HG02870 (cell line): Measurements from ENCODE around the gene OSBPL3.
"Not testable (repeated sequence)": the region's sequence is repeated elsewhere in the genome, so short reads cannot be mapped to it uniquely, and the experiment has no call there.

Experiments used
- ATAC-seq: cut with Tn5 transposase; IDR thresholded peaks from one replicate; pipeline ENCODE4 v1.9.1; 2021; ENCODE audit warnings: mild to moderate bottlenecking, moderate library complexity; ENCODE audit not compliant: unreplicated experiment

OSBPL3 gene

DNA sequence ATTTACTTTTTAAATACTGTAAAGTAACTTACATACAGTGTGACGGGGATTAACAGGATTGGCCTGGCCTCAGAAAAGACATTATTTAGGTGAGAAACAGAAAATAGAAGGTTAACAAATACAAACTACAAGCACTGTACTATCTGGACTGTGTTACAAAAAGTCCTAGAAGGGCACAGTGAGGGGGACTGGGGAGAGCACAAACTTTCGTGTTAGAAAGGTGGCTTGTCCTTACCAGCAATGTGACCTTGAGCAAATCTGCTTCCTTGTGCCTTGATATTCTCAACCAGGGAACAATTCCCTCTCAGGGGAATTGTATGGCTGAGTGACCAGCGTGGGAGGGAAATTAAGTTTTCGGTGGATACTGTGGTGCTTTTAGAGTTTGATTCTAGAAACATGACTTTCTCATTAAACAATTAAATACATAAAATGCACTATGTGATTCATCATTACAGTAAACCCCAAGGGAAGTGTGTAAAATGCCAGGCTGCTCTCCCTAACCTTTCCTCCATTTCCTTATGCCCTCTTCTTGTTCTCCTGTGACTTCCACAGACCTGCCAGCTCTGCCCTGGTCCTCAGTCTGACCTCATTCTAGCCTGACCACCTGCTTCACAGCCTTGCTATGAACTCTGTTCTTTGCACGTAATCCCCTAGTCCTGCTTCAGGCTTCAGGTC, 57.7 kb downstream of the OSBPL3 start:
- ATAC-seq: no peak

DNA sequence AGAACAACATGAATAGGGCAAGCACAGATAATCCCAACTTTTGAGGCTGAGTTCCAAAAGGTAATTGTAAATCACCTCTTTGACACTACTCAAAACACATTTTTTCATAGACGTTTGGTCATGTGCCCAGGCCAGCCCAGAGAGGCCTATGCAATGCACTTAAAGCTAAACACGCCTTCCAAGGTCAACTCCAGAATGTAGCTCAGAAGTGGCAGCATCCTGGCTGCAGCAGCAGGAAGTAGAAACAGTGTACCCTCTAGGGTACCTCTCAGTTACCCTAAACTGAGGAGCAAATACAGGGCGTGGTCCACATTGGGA, 58.7 kb downstream of the OSBPL3 start:
- no peak for ATAC-seq

DNA sequence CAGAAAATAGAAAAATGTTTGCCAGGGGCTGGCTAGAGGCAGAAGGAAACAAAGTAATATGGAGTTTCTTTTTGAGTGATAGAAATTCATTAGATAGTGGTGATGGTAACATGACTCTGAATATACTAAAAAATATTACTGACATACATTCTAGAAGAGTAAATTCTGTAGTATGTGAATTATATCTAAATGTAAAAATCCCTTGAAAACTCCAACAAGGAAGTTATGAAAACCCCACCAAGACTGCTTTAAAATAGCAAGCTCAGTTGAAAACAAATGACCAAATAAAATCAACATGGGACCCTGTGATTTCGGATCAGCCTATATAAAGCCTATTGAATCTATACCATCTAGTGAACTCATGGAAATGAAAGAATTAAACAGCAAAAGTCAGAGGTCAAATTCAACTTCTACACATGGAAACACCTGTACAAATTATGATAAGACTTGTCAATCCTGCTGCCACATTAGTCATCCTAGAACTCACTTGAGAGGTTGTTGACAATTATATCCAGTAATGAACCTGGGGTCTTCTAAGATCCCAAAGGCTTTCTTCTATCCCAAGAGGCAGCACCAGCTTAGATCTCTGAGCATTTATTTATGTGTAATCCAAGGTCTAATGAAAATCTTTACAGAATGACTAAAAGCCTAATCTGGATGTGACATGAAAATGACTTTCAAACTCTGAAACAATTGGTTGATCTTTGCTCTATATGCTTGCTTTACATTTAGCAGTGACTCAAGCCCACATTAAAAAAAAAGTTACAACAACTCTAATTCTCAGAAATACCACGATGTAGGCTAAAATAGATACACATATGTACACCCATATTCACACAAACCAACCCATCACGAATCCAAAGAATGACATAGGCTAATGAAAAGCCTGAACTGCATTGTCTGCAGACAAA, 59.3 kb downstream of the OSBPL3 start:
- no peak for ATAC-seq

DNA sequence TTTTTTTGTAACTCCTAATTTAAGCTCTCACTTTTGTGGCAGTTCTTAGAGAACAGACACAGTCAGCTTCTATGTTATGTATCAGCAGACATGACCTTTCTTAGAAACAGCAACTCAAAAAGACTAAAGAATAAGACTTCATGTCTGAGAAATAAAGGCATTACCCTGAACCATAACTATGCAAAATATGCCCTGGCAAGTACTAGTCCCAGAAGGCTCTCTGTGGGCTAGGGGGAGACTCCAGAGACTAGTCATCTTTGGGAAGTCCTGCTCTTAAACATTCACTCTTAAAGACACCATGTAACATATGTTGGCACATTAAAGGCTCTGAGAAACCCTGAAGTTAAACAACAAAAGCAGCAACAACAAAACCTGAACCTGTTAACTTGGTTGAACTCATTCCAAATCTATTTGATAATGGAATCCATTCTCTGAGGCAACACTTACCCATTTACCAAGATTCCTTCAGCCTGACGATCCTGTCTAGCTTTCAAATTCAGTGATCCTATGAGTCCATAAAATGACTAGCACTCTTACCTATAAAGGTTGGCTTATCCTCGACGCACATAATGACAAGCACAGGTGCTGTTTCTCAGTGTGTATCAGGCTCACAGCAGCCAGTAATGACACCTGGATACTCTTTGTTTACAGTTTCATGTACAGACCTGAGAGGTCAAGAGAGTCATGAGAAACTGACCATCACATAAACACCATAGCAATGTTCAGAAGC, 62.3 kb downstream of the OSBPL3 start:
- no peak for ATAC-seq

DNA sequence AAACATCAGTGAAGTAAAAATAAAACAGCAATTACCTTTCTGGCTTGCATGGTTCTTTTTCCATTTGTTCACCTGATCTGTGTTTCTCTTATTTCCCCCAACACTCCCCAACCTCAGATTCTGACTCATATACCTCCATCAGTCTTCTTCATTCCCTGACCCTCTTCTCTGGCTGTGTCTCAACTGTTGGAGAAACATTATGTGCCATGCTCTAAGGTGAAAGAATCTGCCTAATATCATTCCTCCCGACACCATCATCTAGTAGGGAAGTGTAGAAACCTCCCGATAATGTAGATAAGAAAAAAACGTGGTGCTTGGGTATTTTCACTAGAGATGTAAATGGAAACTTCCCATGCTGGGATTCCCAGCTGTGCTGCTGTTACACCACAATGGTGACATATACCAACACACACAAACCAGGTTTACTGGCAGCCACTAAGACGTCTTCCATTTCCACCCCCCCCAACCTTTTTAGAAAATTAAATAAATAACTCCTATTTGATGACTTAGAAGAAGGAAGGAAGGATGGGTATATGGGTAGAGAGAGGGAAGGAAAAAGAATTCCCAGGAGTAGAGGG, 63.4 kb downstream of the OSBPL3 start:
- ATAC-seq: no peak

DNA sequence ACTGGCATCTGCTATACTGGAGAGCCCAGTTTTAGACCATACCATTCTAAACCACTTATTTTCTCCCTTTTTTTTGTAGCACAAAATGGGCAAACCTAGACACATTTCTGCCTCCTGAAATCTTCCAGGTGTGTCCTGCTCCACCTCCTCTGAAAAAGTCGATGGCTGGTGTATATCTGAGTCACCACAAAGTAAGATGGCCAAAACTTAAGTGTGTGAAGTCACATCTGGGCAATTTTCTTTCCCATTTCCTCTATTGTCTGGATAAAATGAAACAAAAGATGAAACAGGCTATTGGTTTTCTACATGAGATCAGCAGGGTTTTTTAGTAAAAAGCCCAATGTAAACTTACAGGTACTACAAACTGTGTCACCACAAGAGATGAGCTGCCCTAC, 65.5 kb downstream of the OSBPL3 start:
- ATAC-seq: no peak

DNA sequence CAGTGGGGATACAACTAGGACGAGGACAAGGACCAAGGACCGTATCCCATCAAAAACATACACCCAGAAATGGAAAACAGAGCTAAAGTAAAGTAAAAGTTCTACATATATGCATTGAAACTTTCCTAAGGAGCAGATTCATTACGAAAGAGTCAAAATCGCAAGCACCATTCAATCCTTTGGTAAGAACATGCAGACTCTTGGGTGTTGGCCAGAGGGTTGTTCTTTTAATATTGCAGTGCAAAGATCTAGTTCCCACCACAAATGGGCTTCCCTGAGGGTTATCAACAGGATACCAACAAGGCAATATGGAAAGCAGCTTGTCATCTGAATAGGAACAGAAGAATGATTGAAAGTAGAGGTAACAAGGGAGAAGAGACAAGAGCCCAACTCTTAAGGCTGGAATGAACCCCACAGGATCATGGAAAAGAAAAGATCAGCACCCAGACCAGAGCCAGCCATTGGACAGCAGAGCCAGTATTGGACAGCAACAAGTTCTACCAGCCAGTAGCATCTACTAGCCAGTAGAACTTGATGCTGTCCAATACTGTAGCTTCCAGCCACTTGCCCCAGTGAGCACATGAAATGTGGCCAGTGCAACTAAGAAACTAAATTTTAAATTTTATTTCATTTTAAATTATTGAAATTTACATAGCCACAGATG, 66.0 kb downstream of the OSBPL3 start:
- no peak for ATAC-seq

DNA sequence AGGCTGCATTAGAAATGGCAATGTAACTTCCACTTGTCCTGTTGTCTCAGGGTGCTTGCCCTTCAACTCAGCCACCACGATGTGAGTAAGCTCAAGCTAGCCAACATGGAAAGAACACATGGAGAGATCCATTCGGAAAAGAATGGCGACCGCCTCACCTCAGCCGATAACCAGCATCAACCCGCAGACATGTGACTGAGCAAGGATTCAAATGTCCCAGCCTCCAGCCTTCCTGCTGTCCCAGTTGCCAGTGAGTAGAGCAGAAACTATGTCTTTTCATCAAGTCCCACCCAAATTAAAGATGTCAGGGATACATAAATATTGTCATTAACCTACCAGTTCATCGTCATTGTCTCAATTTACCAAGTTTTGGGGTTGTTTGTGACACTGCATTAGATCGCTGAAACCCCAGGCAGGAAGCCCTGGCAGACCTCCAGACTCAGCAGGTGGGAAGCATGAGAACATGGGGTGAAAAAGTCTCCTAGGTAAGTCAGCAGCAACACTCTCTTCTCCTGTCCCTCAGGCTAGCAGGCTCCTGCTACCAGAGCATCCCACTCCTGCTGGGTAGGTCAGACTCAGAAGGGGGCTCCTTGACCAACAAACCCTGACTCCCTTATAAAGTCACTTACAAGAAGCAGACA, 67.0 kb downstream of the OSBPL3 start:
- no peak for ATAC-seq

DNA sequence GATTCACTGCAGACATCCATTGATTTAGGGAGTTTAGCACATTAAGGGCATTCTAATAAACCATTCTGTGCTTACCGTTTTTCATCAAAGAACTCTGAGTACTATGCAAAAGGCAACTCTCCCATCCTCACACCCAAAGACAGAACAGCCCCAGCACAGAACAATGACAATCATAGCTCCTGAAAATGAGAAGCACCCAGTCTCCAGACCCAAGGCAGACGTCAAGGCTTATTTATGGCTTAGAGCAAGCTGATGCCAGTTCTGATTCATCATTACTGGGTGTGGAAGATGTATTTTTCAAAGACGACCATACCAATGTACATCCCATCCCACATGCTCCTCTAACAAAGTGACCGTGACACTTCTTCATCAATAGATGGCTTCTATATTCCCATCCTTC, 67.6 kb downstream of the OSBPL3 start:
- ATAC-seq: no peak

DNA sequence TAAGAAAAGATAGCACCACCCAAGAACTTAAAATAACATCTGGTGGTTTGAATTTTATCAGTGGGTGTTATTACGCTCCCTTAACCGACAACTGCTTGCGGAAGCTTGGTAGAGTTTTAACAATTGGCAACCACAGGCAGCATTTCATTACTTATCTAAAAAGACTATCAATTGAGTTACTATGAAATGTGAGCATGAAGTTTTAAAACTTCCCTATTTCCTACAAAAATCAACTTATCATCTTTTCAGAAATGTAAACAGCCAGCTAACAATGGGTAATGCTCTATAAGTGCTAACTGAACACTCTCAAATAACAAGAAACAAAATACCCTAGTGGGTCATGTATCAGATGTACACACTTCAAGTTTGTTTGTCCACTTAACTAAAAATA, 68.8 kb downstream of the OSBPL3 start:
- ATAC-seq: no peak

DNA sequence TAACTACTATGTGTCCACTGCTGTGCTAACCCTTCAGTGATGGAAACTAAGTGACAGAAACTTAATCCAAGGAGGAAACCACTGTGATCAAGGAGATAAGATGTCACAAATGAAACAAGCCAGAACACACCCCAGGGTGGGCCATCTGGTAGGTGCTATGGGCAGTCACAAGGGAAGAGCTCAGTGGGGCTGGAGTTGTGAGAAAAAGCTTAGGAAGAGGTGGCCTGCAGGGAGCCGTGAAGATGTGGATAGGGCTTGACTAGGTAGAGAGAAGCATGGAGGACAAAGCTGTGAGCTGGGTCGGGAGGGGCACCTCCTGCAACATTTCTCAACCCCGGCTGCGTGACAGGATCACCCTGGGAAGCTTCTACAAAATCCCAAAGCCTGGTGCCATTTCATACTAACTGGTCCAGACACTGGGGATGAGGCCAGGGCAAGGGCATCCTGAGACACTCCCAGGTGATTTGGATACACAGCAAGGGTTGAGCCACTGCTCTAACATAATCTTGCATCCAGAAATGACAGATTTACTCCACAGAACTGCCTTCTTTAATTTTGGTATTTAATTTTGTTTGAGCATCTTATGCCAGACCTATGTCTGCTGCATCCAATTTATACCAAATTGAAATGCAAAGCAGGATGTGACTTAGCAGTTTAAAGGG, 69.3 kb downstream of the OSBPL3 start:
- ATAC-seq: no peak

DNA sequence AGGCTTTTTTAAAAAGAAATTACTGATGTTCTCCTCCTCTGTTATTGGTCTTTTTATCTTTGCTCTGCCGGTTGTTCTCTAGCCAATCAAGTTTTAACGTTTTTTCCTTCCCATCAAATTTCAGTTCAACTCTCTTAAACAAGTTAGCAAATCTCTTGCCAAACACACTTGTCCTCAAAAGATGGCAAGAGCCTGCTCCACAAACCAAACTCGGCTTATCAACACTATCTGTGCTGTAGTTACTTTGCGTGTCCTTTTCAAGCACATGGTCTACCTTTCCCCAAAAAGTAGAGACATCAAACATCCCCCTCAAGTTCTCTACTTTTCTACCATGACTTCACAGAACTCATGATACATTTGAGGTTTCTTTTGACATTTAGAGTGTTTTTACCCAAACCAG, 71.3 kb downstream of the OSBPL3 start:
- ATAC-seq: no peak

DNA sequence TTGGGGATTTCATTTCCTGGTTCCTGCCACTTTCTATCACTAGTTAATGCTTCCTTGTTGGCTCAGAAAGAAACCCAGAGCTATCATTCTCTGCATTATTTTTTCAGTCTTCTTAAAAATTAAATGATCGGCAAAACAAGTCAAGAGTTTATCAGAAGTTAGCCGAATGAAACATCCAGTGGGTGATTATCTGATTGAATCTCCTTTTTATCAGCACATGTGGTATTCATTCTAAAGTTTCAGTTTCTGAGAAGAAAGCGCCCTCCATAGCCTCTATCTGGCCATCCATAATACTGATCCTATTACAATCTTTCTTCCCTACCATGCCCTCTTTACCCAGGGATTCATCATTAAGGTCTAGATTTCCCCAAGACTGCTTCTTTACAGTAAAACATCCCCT, 71.8 kb downstream of the OSBPL3 start:
- ATAC-seq: no peak

DNA sequence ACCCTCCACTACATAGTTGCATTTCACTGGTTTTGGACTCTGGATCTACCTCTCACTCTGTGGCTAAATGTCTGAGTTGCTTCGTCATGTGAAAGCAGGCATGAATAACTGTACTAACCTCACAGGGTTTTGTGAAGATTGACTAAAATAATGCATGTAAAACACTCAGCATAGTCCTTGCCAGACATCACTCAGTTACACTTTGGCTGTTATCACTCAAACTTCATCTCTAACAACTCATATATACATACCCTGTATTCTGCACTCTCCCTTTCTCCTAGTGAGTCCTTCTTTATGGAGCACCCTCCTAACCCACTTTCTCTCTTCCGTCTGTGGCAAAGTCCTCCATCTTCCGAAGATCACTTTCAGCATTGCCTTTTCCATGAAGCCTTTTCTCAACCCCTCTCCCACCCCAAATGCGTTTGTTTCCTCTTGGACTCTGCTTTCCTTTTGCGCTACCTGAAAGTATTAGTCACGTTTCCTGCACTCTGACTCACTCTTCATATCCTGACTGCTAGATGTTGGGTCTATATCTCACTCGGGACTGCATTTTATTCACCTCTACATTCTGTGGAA, 72.6 kb downstream of the OSBPL3 start:
- peak; percentile 67 for ATAC-seq

DNA sequence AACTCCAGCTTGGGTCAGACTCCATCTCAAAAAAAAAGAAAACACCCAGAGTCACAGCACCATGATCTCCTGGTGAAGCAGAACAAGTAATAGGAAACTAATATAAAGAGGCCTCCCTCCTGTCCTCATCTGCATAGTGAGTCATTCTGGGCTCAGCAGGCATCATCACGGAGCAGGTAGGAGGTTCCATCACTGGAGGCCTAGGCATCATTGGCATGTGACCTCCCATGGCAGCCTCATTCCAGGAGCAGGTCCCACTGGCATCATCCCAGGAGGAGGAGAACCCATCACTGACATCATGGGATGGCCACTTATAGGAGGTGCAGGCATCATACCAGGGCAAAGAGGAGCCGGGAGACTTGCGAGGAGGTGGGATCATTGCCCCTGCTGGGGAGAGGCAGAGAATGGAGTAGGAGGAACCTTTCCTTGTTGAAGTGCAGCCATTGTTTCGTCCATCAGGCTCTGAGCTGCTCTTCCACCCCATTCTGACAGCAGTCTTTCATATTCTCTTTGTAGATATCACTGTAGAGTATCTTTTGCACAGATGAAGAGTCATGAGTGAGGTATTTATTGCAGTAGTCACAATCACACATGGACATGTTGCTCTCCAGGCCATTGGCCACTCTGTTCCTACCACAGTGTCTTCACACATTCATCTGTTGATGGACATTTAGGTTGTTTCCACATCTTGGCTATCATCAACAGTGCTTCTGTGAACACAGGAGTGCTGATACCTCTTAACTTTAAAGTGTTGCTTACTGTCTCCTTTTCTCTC, 73.8 kb downstream of the OSBPL3 start:
- ATAC-seq: no peak

DNA sequence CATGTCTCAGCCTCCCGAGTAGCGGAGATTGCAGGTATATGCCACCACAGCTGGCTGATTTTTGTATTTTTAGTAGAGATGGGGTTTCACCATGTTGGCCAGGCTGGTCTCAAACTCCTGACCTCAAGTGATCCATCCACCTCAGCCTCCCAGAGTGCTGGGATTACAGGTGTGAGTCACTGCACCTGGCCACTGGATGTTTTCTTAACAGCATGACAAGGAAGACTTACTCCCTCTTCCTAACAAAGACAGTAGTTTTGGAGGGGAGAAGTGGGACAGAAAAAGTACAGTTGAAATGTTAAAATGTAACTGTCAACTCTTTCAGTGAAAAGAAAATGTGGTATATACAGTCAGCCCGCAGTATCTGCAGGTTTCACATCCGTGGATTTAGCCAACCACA, 76.0 kb downstream of the OSBPL3 start:
- not testable (repeated sequence) for ATAC-seq

DNA sequence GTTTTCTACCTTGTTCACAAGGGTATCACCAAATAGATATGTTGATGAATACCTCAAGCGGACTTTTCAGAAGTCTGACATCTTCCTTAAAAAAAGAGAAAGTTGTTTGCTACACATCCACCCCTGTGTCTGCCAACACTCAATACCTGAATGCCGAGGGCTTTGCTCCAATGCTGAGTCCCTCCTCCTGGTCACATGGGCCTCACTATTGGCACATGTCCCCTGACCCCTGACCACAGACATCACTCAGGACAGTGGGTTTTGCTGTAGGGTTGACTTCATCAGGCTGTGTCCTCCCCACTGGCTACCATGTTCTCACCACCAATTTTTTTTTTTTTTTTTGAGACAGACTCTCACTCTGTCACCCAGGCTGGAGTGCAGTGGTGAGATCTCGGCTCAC, 76.4 kb downstream of the OSBPL3 start:
- no peak for ATAC-seq

DNA sequence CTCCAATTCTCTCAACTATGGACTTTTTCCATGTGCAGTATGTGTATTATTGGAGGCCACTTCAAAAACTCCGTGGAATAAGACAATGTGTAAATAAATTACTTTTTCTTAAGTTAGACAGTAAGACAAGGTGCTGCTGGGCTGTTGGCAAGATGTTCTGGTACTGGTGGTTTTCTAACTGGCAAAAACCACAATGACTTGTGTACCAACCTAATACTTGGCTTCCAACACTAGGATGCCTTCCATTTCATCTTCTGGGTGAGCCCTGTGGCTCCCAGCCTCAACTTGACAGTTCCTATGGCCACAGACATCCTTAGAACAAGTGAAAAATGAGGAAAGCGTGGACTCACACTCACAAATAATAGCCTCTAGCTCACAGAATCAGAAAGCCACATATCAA, 77.0 kb downstream of the OSBPL3 start:
- ATAC-seq: no peak

DNA sequence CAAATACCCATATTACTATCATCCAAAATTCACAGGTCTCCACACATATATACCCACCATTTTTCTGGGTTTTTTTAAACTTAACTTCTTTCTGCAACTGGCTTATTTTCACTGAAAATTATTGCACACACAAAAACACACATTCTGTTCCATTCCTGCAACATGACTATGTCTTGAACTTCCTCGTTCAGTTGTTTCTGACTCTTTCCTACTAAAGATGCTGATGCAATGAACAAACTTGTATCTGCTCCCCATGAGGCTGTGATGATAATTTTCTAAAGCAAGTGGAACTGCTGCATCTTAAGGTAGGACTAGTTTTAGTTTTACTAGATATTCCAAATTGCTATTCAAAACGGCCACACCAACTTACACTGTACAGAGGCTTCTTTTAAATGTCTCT, 77.7 kb downstream of the OSBPL3 start:
- no peak for ATAC-seq
